Spinal cord (tissue), 10 donors: ENCODE data around the gene RHOB. TPM values are rescaled to one million over a fixed set of nuclear protein-coding genes. Genes with fewer than 3 reads are reported as not detected.

Source experiments
- DNase-seq, 6 donors: peaks; one replicate each; pipeline versions ENCODE4 v3.0.0 to v3.0.0-alpha.2; 2013 to 2015; ENCODE audit warnings: low spot score in 6 of 6, low read depth in 4 of 6
- H3K27ac ChIP-seq: one replicate; pipeline ENCODE4 v1.5.1; 2013; ENCODE audit warnings: low read depth, low read length, control low read depth
- H3K27me3 ChIP-seq: one replicate; pipeline ENCODE4 v1.6.1; 2013; ENCODE audit warnings: low read length; ENCODE audit not compliant: control insufficient read depth, insufficient read depth
- H3K36me3 ChIP-seq: one replicate; pipeline ENCODE4 v1.6.1; 2013; ENCODE audit warnings: low read length; ENCODE audit not compliant: control insufficient read depth, insufficient read depth
- H3K4me1 ChIP-seq: one replicate; pipeline ENCODE4 v1.6.1; 2013; ENCODE audit warnings: low read length; ENCODE audit not compliant: control insufficient read depth, insufficient read depth
- H3K4me3 ChIP-seq: one replicate; pipeline ENCODE4 v1.5.1; 2013; ENCODE audit warnings: low read depth, low read length, control low read depth
- H3K9me3 ChIP-seq: one replicate; pipeline ENCODE4 v1.6.1; 2013; ENCODE audit warnings: low read length; ENCODE audit not compliant: control insufficient read depth, insufficient read depth
- WGBS: methylation state at CpG from one replicate; pipeline ENCODE4 v1.1.5; 2013; ENCODE audit warnings: missing lambda C conversion rate; ENCODE audit not compliant: insufficient coverage; 5-methylcytosine and 5-hydroxymethylcytosine counted together
- polyA plus RNA-seq, 2 donors: library from polyadenylated mRNA; unstranded; fragments of 120-200 nt; gene quantifications; one replicate each; pipeline ENCODE4 v1.2.1, GENCODE V29; 2013; ENCODE audit not compliant: insufficient read length in 2 of 2
- total RNA-seq, 2 donors: library from RNA; depleted of rRNA in 1 of 2; stranded (reverse); fragments of 120-200 nt in 1 of 2; fragments of >200 nt in 1 of 2; gene quantifications; one replicate each; pipeline versions ENCODE4 v1.2.3 to v1.2.4, GENCODE V29; 2013 to 2014
- donor health status: healthy.

RHOB gene
- total and polyA plus RNA-seq, 4 donors: 193 to 309 (median 231) TPM

- Histone ChIP-seq H3K4me3 (no peak overlapping the region), H3K36me3 (no peaks in the 10 kb centered on the region), H3K4me1 (peaks cover 37% of the 10 kb centered on the region), H3K9me3 (no peaks in the 10 kb centered on the region), H3K27me3 (no peaks in the 10 kb centered on the region), H3K27ac (peak overlapping the region; percentile 7)
- 85% methylated on average over 13 of the region's 14 CpGs for WGBS
- no peak for DNase-seq
Observed at GRCh38 chr2:20421336-20421987, 25.4 kb upstream of the RHOB start.

- Histone ChIP-seq H3K36me3 (no peaks in the 10 kb centered on the region), H3K4me1 (peaks cover 37% of the 10 kb centered on the region), H3K27me3 (no peaks in the 10 kb centered on the region), H3K4me3 (no peak overlapping the region), H3K9me3 (no peaks in the 10 kb centered on the region), H3K27ac (peak overlapping the region; percentile 19)
- peak in 4 of 6 donors; percentile 40 to 84 (median 52) for DNase-seq
- 65% methylated on average over 7 of the region's 7 CpGs for WGBS
Observed at GRCh38 chr2:20421988-20422370, 24.9 kb upstream of the RHOB start.

- peak in 2 of 6 donors; percentile 63 to 74 for DNase-seq
- 61% methylated on average over 8 of the region's 11 CpGs for WGBS
- peaks cover 37% of the 10 kb centered on the region for H3K4me1 ChIP-seq
- no peaks in the 10 kb centered on the region for H3K36me3 ChIP-seq
- no peaks in the 10 kb centered on the region for H3K27me3 ChIP-seq
- H3K27ac ChIP-seq: peak overlapping the region; percentile 19
- H3K4me3 ChIP-seq: no peak overlapping the region
- H3K9me3 ChIP-seq: no peaks in the 10 kb centered on the region
Observed at GRCh38 chr2:20422402-20423271, 24.2 kb upstream of the RHOB start.

GRCh38 chr2:20423359-20423758, 23.5 kb upstream of the RHOB start:
- Histone ChIP-seq H3K4me1 (peaks cover 37% of the 10 kb centered on the region), H3K4me3 (no peak overlapping the region), H3K36me3 (no peaks in the 10 kb centered on the region), H3K27ac (no peak overlapping the region), H3K9me3 (no peaks in the 10 kb centered on the region), H3K27me3 (no peaks in the 10 kb centered on the region)
- no peak for DNase-seq
- 91% methylated on average over 4 of the region's 6 CpGs for WGBS

- H3K4me1 ChIP-seq: peaks cover 37% of the 10 kb centered on the region
- H3K9me3 ChIP-seq: no peaks in the 10 kb centered on the region
- H3K4me3 ChIP-seq: no peak overlapping the region
- no peaks in the 10 kb centered on the region for H3K36me3 ChIP-seq
- peak overlapping the region; percentile 11 for H3K27ac ChIP-seq
- WGBS: 100% methylated on average over 2 of the region's 2 CpGs
- no peak for DNase-seq
- no peaks in the 10 kb centered on the region for H3K27me3 ChIP-seq
Observed at GRCh38 chr2:20423847-20424246, 23.0 kb upstream of the RHOB start.

GRCh38 chr2:20424300-20425290, 22.3 kb upstream of the RHOB start:
- H3K4me1 ChIP-seq: peaks cover 30% of the 10 kb centered on the region
- no peaks in the 10 kb centered on the region for H3K9me3 ChIP-seq
- 74% methylated on average over 12 of the region's 15 CpGs for WGBS
- H3K36me3 ChIP-seq: no peaks in the 10 kb centered on the region
- peak overlapping the region; percentile 11 for H3K27ac ChIP-seq
- H3K27me3 ChIP-seq: no peaks in the 10 kb centered on the region
- no peak overlapping the region for H3K4me3 ChIP-seq
- peak in 1 of 6 donors; percentile 25 for DNase-seq

GRCh38 chr2:20425371-20425881, 21.4 kb upstream of the RHOB start:
- 63% methylated on average over 1 of the region's 6 CpGs for WGBS
- Histone ChIP-seq H3K27me3 (no peaks in the 10 kb centered on the region), H3K4me3 (no peak overlapping the region), H3K27ac (no peak overlapping the region), H3K4me1 (peaks cover 27% of the 10 kb centered on the region), H3K9me3 (no peaks in the 10 kb centered on the region), H3K36me3 (no peaks in the 10 kb centered on the region)
- no peak for DNase-seq

- peaks cover 27% of the 10 kb centered on the region for H3K4me1 ChIP-seq
- no peaks in the 10 kb centered on the region for H3K27me3 ChIP-seq
- no peaks in the 10 kb centered on the region for H3K9me3 ChIP-seq
- no peak overlapping the region for H3K4me3 ChIP-seq
- DNase-seq: no peak
- no peaks in the 10 kb centered on the region for H3K36me3 ChIP-seq
- no peak overlapping the region for H3K27ac ChIP-seq
- 83% methylated on average over 2 of the region's 2 CpGs for WGBS
Observed at GRCh38 chr2:20425884-20426283, 21.0 kb upstream of the RHOB start.

- no peak for DNase-seq
- H3K4me1 ChIP-seq: peaks cover 7% of the 10 kb centered on the region
- WGBS: 93% methylated on average over 8 of the region's 10 CpGs
- no peaks in the 10 kb centered on the region for H3K27me3 ChIP-seq
- H3K4me3 ChIP-seq: no peak overlapping the region
- no peaks in the 10 kb centered on the region for H3K36me3 ChIP-seq
- H3K27ac ChIP-seq: no peak overlapping the region
- H3K9me3 ChIP-seq: no peaks in the 10 kb centered on the region
Observed at GRCh38 chr2:20427931-20428526, 18.8 kb upstream of the RHOB start.
